IMR-90 (cell line): ENCODE measurements around the gene VAMP8. TPM values are rescaled to one million over a fixed set of nuclear protein-coding genes. Genes with fewer than 3 reads are reported as not detected.

ENCODE experiments used
- CEBPB ChIP-seq: IDR thresholded peaks from 2 replicates; pipeline ENCODE4 v1.6.1; 2012; ENCODE audit warnings: low read depth, low read length, improper control_type of control experiment
- CTCF ChIP-seq: conservative IDR thresholded peaks from 2 replicates; pipeline ENCODE4 v1.5.1; 2012; ENCODE audit warnings: mild to moderate bottlenecking, low read depth, low read length, improper control_type of control experiment
- polyA plus RNA-seq, 3 experiments: library from polyadenylated mRNA; depleted of rRNA; stranded (reverse); fragments of >200 nt; gene quantifications; 2 replicates each; pipeline ENCODE4 v1.2.3, GENCODE V29; 2012; ENCODE audit warnings: low replicate concordance in 1 of 3
- total RNA-seq: library from RNA; depleted of rRNA; stranded (reverse); fragments of >200 nt; gene quantifications from 2 replicates; pipeline ENCODE4 v1.2.3, GENCODE V29; 2012

Gene VAMP8
- total and polyA plus RNA-seq, 2 of the 4 experiments (the other 2 are of a cell fraction) = 0.90 to 1.9 TPM

- TF ChIP-seq CTCF (peak; percentile 66), CEBPB (no peak)
These were observed 38.7 kb upstream of the VAMP8 start, which contains the start of gene MAT2A (continued) for GRCh38 chr2:85538507-85539360.
